Measurements from ENCODE around the gene BSG. TPM values are rescaled to one million over a fixed set of nuclear protein-coding genes. Genes with fewer than 3 reads are reported as not detected.

BSG gene
- total and polyA plus RNA-seq, 9 of the 15 experiments (the other 6 are each of a cell fraction or from before 2014, with no cell fraction given): 4.6 to 495 (median 187) TPM

- peak in 1 of 4 experiments; percentile 9 for DNase-seq (ENCODE audit: extremely low read depth in 1 of 4, low spot score in 3 of 4)
- ATAC-seq: no peak
- Histone ChIP-seq H3K4me1 (replicated peaks in 1 of 2; ENCODE audit: control insufficient read depth in 2 of 2, insufficient read depth in 2 of 2, low read length in 2 of 2) (peaks cover 8 to 68% of the 10 kb centered on the region in 2 experiments), H4K20me1 (replicated peaks; ENCODE audit: control insufficient read depth, insufficient read depth, low read length) (no peaks in the 10 kb centered on the region; the same call in none of the 2 replicates), H3K27me3 (ENCODE audit: control insufficient read depth in 2 of 2, insufficient read depth in 2 of 2, low read length in 2 of 2) (no peaks in the 10 kb centered on the region), H3K9ac (ENCODE audit: insufficient read depth in 1 of 2, low read depth in 2 of 2, low read length in 2 of 2) (no peak overlapping the region), H3K4me3 (no peak overlapping the region), H3K27ac (ENCODE audit: extremely low read depth, low read depth, low read length) (no peak overlapping the region), H3K36me3 (ENCODE audit: control insufficient read depth, insufficient read depth, low read length) (peaks cover 69% of the 10 kb centered on the region; the same call in 2 of the 3 replicates), H3K79me2 (ENCODE audit: control insufficient read depth, insufficient read depth, low read length) (peaks cover 21% of the 10 kb centered on the region), H3K9me3 (replicated peaks; ENCODE audit: control insufficient read depth, insufficient read depth, low read depth, low read length) (no peaks in the 10 kb centered on the region), H3K4me2 (ENCODE audit: insufficient read depth, low read length) (no peak overlapping the region), H2AFZ (ENCODE audit: low read depth, low read length) (no peak overlapping the region), H3K9me1 (ENCODE audit: control insufficient read depth, insufficient read depth, low read length) (no peaks in the 10 kb centered on the region)
- BruUV-seq (replicated peaks): no TSS peak
- FAIRE-seq: no peak
- CTCF ChIA-PET (ENCODE audit: low intra/inter-chr PET ratio): no interaction called here
- in situ Hi-C loops (cut with MboI) (no loop called here), intact Hi-C loops (cut with micrococcal nuclease) (loop anchor here (10.0 kb wide), 1 partner anchor 45 kb away; the partner anchor contains the start of gene HCN2)
- 94% methylated on average over 26 of the region's 30 CpGs for WGBS (ENCODE audit: insufficient coverage, low coverage, missing lambda C conversion rate)
- TF ChIP-seq RBFOX2 (IDR thresholded peaks at IDR 0.05; ENCODE audit: low read depth, low read length) (peak; percentile 52; the same call in 1 of the 2 replicates), POLR2G (IDR thresholded peaks at IDR 0.05; ENCODE audit: low read depth, low read length) (peak; percentile 45; the same call in 1 of the 2 replicates), ZBTB33 (CRISPR knock-in tag; IDR thresholded peaks at IDR 0.05) (0 out of 2 replicates have a peak, but pooled peaks have one; percentile 26), NFE2L1 (tag; IDR thresholded peaks at IDR 0.05; ENCODE audit: borderline replicate concordance, low read depth) (no peak)
- POLR2A ChIA-PET: no interaction called here
Observed at GRCh38 chr19:539429-540030, 32.9 kb upstream of the BSG start.
